Activated gamma-delta T cell treated with anti-CD3 and anti-CD28 coated beads, Interleukin-2, amount 50 U/mL, for 16 hours (primary cell): Measurements from ENCODE around the gene SRP68.

Experiments
- DNase-seq: peaks from one replicate; pipeline ENCODE4 v3.0.0-alpha.2; 2020; ENCODE audit warnings: low read depth

SRP68 gene

DNA sequence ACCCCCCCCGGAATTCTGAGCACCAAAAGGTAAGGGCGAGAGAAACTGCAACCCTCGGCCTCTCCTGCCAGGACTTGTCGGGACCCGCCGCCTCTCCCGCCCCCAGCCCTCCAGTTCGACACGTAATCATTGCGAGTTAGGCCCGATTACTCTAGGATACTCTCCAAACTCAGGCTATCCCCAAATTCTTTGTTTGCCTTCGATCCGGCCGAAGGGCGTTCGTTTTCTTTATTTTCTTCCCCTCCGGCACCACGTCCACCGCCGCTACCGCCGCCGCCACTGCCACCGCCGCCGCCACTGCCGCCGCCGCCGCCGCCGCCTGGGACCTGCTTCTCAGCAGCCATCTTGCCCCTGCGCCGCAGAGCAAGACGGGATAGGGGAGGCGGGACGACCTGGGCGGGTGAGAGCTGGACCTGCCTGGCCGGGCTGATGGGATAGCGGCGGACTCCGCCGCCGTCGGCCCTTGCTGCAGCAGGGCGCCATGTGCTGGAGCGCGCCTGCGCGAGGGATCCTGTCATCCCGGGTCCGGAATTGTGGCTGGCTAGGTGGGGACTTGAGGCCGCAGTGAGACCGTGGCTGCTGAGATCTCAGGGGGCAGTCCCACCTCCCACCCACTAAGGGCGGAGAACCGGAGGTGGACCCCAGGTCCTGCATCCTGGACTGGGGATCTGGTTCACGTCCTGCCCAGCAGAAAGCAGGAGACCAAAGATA is at the start of gene SRP68:
Gene SRP68, minus strand, starts transcription at position 370 of the 711 bp plus-strand sequence. Its CDS starts 26 bp downstream, at position 344.
- DNase-seq, result peak; percentile 72

DNA sequence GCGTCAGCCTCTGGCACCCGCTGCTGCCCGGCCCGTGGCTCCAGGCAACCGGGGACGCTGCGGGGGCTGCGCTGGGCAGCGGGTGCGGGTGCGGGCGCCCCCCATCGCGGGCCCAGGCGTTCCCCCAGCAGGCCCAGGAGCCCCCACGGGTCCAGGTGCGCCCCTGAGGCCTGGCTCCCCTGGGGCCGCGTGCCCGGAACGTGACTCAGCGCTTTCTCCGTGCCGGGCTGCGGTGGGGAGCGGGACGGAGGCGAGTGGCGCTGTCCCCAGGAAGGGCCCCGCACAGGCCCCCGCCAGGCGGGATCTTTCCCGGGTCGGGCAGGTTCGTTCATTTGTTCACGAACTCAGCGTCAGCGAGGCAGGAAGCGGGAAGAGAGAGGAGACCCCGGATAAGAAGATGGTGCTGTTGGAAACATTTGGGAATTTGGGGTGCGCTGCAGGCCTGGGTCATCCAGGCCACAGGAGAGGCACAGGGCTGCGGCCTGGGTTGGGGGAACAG is 49.7 kb upstream of the SRP68 start:
- no peak for DNase-seq

DNA sequence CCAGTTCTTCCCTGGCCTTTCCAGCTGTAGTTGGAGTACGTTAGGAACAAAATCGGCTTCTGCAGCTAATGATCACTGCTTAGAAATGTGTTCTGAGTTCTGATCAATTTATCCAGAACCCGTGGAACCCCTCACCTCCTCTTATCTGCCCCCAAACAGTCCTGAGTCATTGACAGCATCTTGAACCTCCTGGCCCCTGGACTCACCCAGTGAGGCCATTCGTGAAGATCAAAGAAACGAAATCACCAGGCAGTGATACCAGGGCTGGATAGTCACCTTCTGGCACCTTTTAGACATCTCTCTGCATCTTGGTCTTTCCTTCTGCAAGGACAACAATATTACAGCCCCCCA is 48.3 kb upstream of the SRP68 start:
- no peak for DNase-seq

DNA sequence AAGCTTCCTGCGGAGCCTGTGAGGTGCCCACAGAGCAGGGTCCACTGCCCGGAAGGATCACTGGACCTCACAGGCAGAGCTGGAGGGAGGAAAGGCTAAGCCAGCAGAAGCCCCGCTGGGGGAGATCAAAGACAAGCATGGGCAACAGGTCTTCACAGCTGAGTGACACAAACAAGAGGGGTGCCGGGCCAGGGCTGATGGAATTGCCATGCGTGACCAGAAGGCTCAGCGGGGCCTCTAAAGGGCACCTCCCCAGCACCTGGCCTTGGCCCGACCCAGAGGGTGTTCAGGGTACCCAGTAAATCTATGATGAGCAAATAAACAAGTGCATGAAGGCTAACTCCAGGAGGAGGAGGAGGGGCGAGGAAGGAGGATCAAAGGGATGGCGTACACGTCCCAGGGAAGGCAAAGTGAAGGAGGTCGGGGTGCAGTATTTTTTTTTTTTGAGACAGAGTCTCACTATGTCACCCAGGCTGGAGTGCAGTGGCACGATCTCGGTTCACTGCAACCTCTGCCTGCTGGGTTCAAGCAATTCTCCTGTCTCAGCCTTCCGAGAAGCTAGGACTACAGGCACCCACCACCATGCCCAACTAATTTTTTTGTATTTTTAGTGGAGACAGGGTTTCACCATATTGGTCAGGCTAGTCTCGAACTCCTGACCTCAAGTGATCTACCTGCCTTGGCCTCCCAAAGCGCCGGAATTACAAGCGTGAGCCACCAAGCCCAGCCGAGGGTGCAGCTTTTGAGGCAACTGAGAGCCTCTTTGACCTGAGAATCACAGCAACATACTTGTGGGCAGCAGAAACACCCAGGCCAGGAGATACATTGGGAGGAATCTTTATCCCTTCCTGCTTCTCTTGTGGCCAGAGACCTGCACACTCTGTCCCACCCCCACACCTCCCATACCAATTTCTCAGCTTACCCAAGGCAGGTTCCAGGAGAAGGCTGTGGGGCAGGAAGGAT is 47.4 kb upstream of the SRP68 start:
- DNase-seq, result no peak

DNA sequence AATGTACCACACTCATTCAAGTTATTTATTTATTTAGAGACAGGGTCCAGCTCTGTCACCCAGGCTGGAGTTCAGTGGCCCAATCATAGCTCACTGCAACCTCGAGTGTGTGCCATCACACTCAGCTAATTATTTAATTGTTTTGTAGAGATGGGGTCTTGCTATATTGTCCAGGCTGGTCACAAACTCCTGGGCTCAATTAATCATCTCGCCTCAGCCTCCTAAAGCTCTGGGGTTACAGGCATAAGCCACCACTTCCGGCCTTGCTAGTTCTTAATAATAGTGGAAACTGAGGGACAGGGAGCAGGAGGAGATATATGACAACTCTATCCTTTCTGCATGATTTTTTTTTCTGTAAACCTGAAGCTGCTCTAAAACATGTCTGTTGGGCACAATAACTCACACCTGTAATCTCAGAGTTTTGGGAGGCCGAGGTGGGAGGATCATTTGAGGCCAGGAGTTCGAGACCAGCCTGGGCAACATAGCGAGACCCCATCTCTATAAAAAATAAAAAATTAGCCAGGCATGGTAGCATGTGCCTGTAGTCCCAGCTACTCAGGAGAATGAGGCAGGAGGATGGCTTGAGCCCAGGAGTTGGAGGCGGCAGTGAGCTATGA is 42.9 kb upstream of the SRP68 start:
- no peak for DNase-seq

DNA sequence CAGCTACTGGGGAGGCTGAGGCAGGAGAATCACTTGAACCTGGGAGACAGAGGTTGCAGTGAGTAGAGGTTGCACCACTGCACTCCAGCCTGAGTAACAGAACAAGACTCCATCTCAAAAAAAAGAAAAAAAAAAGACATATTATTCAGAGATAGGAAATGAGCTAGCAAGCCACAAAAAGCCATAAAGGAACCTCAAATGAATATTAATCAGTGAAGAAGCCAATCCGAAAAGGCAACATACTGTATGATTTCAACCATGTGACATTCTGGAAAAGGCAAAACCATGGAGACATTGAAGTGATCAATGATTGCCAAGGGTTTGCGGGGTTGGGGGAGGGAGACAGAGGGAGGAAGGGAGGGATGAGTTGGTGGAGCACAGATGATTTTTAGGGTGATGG is 39.6 kb upstream of the SRP68 start:
- DNase-seq, result no peak

DNA sequence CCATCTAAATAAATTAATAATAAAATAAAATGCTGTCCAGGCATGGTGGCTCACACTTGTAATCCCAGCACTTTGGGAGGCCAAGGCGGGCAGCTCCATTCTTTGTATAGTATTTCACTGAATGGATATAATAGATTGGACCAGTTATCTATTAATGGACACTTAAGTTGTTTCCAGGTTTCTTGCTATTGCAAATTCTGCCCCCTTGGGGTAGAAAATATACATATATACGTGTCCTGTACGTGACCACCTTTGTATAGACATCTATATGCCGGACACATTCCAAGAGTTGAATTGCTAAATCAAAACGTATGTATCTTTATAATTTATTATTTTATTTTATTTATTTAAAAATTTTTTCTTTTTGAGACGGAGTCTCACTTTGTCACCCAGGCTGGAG is 35.2 kb upstream of the SRP68 start:
- no peak for DNase-seq

DNA sequence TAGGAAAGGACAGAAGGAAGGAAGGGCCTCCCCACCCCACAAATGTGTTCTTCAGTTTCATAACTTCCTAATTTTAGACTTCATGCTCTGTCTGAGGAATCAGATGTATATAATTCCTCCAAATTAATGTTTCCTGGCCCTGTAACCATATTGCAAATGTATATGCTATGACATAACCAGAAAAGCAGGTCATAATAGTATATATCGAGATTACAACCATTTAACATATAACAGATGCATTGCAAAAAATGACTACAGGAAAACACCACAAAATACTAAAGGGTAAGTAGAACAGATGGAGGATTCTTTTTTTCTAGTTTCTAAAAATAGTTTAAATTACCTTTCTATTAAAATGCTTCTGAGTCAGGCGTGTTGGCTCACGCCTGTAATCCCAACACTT is 34.4 kb upstream of the SRP68 start:
- DNase-seq, result no peak

DNA sequence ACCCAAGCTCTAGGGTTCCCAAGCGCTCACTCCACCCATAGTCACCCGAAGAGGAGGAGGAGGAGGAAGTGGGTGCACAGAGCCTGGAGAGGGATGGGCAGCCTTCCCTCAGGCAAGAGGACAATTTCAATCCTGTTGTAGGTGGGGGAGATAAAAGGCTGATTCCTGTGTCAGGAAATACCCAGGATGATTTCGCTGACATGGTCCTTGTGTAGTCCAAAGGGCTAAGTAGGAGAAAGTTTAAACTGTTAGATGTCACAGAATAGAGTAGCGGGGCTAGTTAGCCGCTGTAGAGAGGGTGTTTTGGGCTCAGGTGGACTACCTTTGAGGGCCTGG is 32.5 kb upstream of the SRP68 start:
- no peak for DNase-seq

DNA sequence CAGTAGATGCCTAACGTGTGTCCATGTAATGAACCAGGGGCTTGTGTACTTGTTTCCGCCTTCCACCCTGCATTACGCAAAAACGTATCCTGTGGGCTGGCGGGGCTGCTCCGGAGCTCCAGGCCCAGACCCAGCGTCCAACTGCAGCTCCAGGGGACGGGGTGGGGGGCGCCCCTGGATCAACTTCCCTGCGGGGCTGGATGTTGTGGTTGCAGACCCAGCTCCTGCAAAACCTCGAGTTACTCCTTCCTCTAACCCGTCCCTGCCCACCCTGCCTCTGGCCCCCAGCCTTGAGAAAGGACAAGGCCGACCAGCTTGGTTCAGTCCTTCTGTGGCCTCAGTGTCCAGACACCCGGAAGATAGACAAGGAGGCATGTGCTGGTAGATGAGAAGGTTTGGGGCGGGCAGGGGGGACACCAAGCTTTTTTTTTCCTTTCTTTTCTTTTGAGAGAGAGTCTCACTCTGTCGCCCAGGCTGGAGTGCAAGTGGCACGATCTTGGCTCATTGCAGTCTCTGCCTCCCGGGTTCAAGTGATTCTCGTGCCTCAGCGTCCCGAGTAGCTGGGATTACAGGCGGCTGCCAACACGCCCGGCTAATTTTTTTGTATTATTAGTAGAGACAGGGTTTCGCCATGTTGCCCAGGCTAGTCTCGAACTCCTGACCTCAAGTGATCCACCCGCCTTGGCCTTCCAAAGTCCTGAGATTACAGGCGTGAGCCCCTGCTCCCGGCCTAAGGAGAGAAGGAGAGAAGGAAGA is 32.0 kb upstream of the SRP68 start:
- no peak for DNase-seq

DNA sequence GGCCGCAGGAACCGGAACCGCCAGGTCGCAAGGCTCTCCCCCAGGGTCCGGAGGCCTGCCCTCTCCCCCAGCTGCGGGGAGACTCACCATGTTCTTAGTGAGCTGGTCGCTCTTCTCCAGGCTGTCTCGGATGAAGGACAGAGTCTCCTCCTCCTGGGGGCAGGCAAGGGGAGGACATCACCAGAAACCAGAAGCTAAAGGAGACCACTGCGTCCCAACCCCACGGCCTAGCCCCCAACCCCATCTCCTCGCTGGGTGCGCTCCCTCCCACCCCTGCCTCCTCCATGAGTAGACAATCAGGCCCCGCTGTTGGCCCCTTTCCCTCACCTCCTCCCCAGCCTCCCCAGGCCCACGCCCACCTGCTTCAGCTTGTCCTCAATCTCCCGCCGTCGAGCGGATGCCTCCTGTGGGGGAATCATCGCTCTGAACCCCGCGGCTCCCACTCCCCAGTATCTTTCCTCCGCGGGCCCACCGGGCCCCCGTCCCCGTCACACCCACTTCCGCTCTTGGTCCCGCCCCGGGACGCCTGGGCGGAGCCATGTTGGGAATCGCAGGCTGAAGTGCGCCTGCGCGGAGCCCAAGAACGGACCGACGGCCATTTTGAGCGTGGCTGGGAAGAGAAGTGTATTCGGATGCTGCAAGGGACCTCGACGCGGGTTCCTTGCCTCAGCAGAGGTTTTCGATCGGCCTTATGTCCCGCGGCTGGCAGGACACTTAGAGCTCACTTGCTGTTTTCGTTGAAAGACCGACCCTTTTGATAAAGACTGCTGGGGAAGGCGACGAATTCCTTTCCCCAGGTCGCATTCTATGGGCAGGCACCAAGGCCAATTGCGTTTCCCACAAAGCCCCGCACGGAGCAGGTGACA is 31.2 kb upstream of the SRP68 start, which contains the start of gene EXOC7:
Gene EXOC7, minus strand, starts transcription at position 514 of the 866 bp plus-strand sequence. Its CDS starts 95 bp downstream, at position 419.
- peak; percentile 88 for DNase-seq

DNA sequence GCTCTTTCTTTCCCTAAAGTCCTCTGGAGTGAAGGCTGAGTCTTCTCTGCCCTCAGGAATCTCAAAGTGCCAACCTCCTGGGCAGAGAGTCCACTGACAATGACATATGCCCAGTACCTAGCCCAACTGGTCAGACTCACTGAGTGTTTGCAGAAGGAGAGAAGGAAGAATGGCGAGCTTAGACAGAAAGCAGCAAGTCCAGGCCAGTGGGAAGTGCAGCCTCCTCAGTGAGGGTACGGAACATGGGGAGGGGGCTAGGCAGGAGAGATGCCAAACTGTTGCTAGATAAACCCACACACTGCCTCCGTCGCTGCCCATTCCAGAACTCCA is 30.6 kb upstream of the SRP68 start:
- no peak for DNase-seq

DNA sequence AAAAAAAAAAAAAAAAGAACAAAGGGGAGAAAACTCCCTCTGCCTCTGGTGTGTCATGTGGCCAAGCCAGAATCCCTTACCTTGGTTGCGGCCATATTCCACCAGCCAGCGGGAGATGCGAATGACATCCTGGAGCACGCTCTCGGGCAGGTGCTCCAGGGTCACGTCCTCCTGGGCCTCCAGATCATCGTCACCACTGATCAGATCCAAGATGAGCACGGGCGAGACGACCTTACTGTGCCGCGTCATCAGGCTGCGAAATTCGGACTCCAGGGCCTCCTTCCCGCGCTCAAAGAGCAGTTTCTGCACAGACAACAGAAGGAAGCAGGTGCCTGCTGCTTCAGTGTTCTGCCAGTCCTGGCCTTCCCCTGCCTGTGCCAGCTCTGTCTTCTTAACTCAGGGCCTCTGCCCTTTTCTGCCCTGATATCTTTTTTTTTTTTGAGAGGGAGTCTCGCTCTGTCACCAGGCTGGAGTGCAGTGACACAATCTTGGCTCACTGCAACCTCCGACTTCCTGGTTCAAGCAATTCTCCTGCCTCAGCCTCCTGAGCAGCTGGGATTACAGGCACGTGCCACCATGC is 25.5 kb upstream of the SRP68 start:
- DNase-seq, result no peak

DNA sequence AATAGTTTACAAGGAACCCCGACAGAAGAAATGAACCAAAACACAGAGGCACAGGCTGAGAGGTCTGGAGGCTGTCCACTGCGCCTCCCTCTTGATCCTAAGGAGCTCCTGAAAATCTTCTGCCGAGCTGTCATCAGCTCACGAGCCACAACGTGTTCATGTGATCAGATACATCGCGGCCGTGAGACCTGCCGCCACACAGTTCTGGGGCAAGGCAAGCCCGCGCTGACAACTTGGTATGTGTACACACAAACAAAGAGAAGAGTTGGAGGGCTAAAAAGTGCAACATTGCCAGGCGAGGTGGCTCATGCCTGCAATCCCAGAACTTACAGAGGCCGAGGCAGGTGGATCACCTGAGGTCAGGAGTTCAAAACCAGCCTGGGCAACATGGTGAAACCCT is 23.6 kb upstream of the SRP68 start:
- DNase-seq, result no peak

DNA sequence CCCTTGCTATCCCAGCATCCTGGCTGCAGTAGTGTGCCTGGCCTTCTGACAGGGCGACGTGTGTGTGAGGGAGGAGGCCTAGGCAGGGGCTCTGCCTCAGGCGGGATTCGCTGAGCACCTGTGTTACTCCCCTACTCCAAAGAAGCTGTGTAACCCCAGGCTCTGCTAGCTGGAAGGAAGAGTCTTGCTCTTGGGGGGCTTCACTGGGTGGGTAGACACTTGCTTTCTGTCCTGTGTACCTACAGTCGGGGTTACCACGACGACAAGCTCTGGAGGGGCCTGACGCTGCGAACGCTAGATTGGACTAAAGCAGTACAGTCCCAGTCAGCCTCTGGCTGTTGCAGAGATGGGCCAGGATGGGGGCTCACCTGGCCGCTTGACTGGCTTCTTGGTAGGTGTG is 21.7 kb upstream of the SRP68 start:
- DNase-seq, result no peak

DNA sequence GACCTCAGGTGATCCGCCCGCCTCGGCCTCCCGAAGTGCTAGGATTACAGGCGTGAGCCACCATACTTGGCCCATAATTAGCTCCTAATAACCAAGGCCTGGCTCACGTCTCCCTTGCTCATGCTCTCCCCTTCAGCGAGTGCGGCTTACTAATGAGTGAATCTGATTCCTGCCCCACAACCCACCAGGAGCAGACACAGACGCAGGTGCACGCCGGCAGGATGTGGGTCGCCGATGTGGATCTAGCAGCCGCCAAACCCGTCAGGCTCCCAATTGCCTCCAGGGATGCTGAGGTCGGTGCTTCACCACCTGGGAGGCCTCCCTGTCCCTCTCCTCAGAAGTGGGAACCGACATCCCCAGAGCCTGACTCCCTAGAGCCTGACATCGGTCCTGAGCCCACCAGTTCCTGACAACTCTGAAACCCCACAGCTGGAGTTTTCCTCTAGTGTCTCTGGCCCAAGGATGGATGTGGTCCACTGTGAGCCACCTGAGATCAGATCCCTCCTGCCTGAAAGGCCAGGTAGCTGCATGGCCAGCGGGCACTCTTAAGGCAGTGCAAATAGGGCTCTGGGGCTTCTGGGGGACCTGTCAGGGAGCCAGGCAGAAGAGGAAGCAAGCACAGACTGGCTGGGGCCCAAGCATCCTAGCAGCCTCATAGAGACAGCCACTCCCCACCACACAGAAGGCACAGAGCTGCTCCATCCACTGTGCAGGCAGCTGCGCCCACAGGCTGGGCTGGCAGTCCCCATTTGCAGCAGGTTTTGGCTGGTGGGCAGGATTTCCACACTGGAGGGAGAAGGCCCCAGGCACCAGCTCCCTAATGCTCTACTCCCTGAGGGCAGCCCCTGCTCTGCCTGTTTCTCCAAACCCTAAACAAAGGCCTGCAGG is 20.5 kb upstream of the SRP68 start:
- no peak for DNase-seq

DNA sequence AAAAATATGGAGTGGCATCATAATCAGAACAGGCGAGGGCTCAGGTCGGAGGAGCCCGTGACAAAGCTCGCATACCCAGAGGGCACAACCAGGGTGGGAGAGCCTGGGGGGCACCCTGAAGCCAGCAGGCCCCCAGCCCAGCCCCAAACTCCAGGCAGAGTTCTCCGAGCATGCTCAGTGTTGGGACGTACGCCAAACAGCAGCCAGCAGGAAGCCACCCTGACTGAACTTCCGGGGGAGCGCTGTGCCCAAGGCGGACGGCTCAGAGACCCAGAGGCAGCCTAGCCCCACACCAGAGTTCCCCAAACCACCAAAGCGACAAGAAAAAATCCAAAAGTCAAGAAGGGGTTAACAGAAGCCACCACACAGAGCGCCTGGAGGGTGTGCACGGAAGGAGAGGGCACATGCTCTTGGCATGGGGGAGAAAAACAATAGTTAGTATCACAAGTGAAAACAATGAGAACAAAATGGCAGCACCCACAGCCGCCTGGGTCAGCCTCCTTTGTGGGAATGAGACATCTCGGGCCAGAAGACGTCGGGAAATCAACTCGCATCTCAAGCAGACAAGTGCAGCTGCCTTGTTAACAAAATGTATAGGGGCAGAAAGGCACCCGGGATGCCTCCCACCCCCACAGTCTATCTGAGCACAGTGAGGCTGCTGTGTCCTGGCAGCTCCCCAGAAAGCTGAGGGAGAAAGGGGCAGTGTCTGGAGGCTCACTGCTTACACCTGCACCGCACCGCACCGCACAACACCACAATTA is 19.4 kb upstream of the SRP68 start:
- no peak for DNase-seq

DNA sequence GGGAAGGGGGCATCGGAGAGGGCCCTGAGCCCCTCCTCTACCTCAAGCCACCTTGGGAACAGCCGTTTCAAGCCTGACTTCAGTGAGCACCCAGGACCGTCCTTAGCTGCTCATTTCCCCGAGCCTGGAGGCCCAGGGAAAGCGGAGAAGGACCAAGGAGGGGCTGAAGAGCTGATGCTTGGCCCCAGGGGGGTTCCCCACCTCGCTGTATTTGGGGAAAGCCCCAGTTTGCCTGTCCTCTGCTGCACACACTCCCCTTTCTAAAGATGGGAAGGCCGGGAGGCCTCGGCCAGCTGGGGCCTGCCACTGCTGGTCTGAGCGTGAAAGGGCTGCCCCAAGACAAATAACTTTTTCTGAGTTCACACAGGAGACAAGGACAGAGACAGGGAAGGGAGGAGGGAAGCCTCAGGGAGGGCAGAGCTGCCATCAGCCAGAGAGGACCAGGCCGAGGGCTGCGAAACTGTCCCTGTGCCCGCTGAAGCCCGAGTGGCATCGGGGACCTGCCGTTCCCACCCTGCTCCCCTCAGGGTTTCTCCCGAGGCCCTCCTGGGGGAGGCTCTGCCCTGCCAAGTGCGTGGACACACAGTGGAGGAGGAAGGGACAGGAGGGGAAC is 18.3 kb upstream of the SRP68 start:
- DNase-seq, result no peak
